ENCODE data around the gene IL1R2.
A peak's percentile ranks its signal among the peaks of the same experiment; 100 is the strongest.

Gene IL1R2

GRCh38 chr2:102050854-102051391 lies 59.2 kb downstream of the IL1R2 start:
- H3K4me1 ChIP-seq: peaks cover 14% of the 10 kb centered on the region
- TF ChIP-seq CTCF (IDR thresholded peaks at IDR 0.05): no peak
- H3K4me3 ChIP-seq (ENCODE audit: low read depth, low read length): no peak overlapping the region
- H3K79me2 ChIP-seq: no peaks in the 10 kb centered on the region
- no peaks in the 10 kb centered on the region for H3K36me3 ChIP-seq (ENCODE audit: control insufficient read depth, insufficient read depth, low read length)
- no peak overlapping the region for H2AFZ ChIP-seq
- H3K4me2 ChIP-seq (ENCODE audit: low read length): no peak overlapping the region
- no peak overlapping the region for H3K9ac ChIP-seq
- no peaks in the 10 kb centered on the region for H3K9me3 ChIP-seq (ENCODE audit: control insufficient read depth, low read length)
- peak overlapping the region; percentile 42 for H3K27ac ChIP-seq
- no peaks in the 10 kb centered on the region for H3K27me3 ChIP-seq (ENCODE audit: control insufficient read depth, insufficient read depth, low read length)

- H3K9ac ChIP-seq: no peak overlapping the region
- no peak overlapping the region for H3K4me3 ChIP-seq (ENCODE audit: low read depth, low read length)
- H3K4me2 ChIP-seq (ENCODE audit: low read length): no peak overlapping the region
- no peaks in the 10 kb centered on the region for H3K9me3 ChIP-seq (ENCODE audit: control insufficient read depth, low read length)
- H3K27me3 ChIP-seq (ENCODE audit: control insufficient read depth, insufficient read depth, low read length): no peaks in the 10 kb centered on the region
- H2AFZ ChIP-seq: no peak overlapping the region
- H3K27ac ChIP-seq: peak overlapping the region; percentile 42
- TF ChIP-seq CTCF (IDR thresholded peaks at IDR 0.05): no peak
- no peaks in the 10 kb centered on the region for H3K79me2 ChIP-seq
- H3K36me3 ChIP-seq (ENCODE audit: control insufficient read depth, insufficient read depth, low read length): no peaks in the 10 kb centered on the region
- H3K4me1 ChIP-seq: peaks cover 7% of the 10 kb centered on the region
These were observed 60.0 kb downstream of the IL1R2 start for GRCh38 chr2:102051692-102052277.

GRCh38 chr2:102052365-102052764 lies 60.6 kb downstream of the IL1R2 start:
- Histone ChIP-seq H3K27ac (no peak overlapping the region), H3K9ac (no peak overlapping the region), H3K4me1 (peaks cover 4% of the 10 kb centered on the region)

GRCh38 chr2:102053096-102053495 lies 61.3 kb downstream of the IL1R2 start:
- Histone ChIP-seq H3K4me1 (peaks cover 7% of the 10 kb centered on the region), H3K9me3 (ENCODE audit: control insufficient read depth, low read length) (no peaks in the 10 kb centered on the region), H3K36me3 (ENCODE audit: control insufficient read depth, insufficient read depth, low read length) (no peaks in the 10 kb centered on the region), H3K4me3 (ENCODE audit: low read depth, low read length) (no peak overlapping the region), H3K4me2 (ENCODE audit: low read length) (no peak overlapping the region), H3K27me3 (ENCODE audit: control insufficient read depth, insufficient read depth, low read length) (no peaks in the 10 kb centered on the region), H3K27ac (no peak overlapping the region), H3K79me2 (no peaks in the 10 kb centered on the region), H3K9ac (no peak overlapping the region), H2AFZ (no peak overlapping the region)
- no peak for TF ChIP-seq CTCF (IDR thresholded peaks at IDR 0.05)

More at GRCh38 chr2:102052365-102052764, 60.6 kb downstream of the IL1R2 start:
- Histone ChIP-seq H3K79me2 (no peaks in the 10 kb centered on the region), H2AFZ (no peak overlapping the region), H3K27me3 (ENCODE audit: control insufficient read depth, insufficient read depth, low read length) (no peaks in the 10 kb centered on the region), H3K36me3 (ENCODE audit: control insufficient read depth, insufficient read depth, low read length) (no peaks in the 10 kb centered on the region), H3K4me2 (ENCODE audit: low read length) (no peak overlapping the region), H3K9me3 (ENCODE audit: control insufficient read depth, low read length) (no peaks in the 10 kb centered on the region), H3K4me3 (ENCODE audit: low read depth, low read length) (no peak overlapping the region)
- no peak for TF ChIP-seq CTCF (IDR thresholded peaks at IDR 0.05)

All from parathyroid adenoma (tissue), 2 donors.